Keratinocyte (primary cell): Measurements from ENCODE around the gene GNB1. TPM values are rescaled to one million over a fixed set of nuclear protein-coding genes. Genes with fewer than 3 reads are reported as not detected.

ENCODE experiments used
- DNase-seq: peaks from one replicate; pipeline ENCODE4 v3.0.0-alpha.2; 2011; ENCODE audit warnings: low read depth, missing footprints, low spot score
- FAIRE-seq: peaks from 2 replicates; lab custom pipeline; 2011; peaks lifted over from hg19 to GRCh38; lab: Jason Lieb, UNC
- H2AFZ ChIP-seq: 2 replicates; pipeline ENCODE4 v1.6.0; 2012; ENCODE audit warnings: low read length, control low read depth, inconsistent platforms; ENCODE audit not compliant: control insufficient read depth
- H3K27ac ChIP-seq: 2 replicates; pipeline ENCODE4 v1.5.1; 2011; ENCODE audit warnings: low read length; ENCODE audit not compliant: control insufficient read depth, insufficient read depth
- H3K27me3 ChIP-seq: 3 replicates; pipeline ENCODE4 v1.6.0; 2011; ENCODE audit warnings: low read length; ENCODE audit not compliant: control insufficient read depth, insufficient read depth; ENCODE audit errors: extremely low read depth
- H3K36me3 ChIP-seq, 2 experiments: 2 replicates in 1 of 2; 3 replicates in 1 of 2; pipeline ENCODE4 v1.5.1; 2011; ENCODE audit warnings: low read length in 2 of 2, mild to moderate bottlenecking in 1 of 2; ENCODE audit not compliant: control insufficient read depth in 2 of 2, insufficient read depth in 2 of 2; ENCODE audit errors: extremely low read depth in 1 of 2
- H3K4me1 ChIP-seq: 3 replicates; pipeline ENCODE4 v1.5.1; 2011; ENCODE audit warnings: low read length; ENCODE audit not compliant: control insufficient read depth, insufficient read depth; ENCODE audit errors: extremely low read depth
- H3K4me2 ChIP-seq: 3 replicates; pipeline ENCODE4 v1.6.0; 2011; ENCODE audit warnings: low read depth, low read length; ENCODE audit not compliant: control insufficient read depth, insufficient read depth; ENCODE audit errors: extremely low read depth
- H3K4me3 ChIP-seq, 3 experiments: fragments of 200-600 bp in 1 of 3; sonication (generic) in 1 of 3; 2 replicates in 2 of 3; 3 replicates in 1 of 3; pipeline ENCODE4 v1.5.1; 2011 to 2016; ENCODE audit warnings: low read length in 3 of 3, mild to moderate bottlenecking in 3 of 3, control low read depth in 2 of 3, inconsistent platforms in 1 of 3, low read depth in 1 of 3, mixed read lengths in 1 of 3, mixed run types in 1 of 3, moderate library complexity in 1 of 3; ENCODE audit not compliant: control insufficient read depth in 2 of 3, insufficient read depth in 2 of 3; ENCODE audit errors: extremely low read depth in 1 of 3
- H3K79me2 ChIP-seq: 2 replicates; pipeline ENCODE4 v1.6.0; 2012; ENCODE audit warnings: low read length; ENCODE audit not compliant: control insufficient read depth, insufficient read depth
- H3K9ac ChIP-seq: 3 replicates; pipeline ENCODE4 v1.6.0; 2011; ENCODE audit warnings: low read length; ENCODE audit not compliant: control insufficient read depth, insufficient read depth; ENCODE audit errors: extremely low read depth
- H3K9me1 ChIP-seq: 3 replicates; pipeline ENCODE4 v1.6.0; 2011; ENCODE audit warnings: low read length; ENCODE audit not compliant: control insufficient read depth, insufficient read depth; ENCODE audit errors: extremely low read depth
- H3K9me3 ChIP-seq: 2 replicates; pipeline ENCODE4 v1.5.1; 2012; ENCODE audit warnings: low read depth, low read length; ENCODE audit not compliant: control insufficient read depth
- H4K20me1 ChIP-seq: 3 replicates; pipeline ENCODE4 v1.6.0; 2011; ENCODE audit warnings: low read length; ENCODE audit not compliant: control insufficient read depth, insufficient read depth; ENCODE audit errors: extremely low read depth
- CTCF ChIP-seq, 3 experiments: IDR thresholded peaks in 1 of 3; conservative IDR thresholded peaks in 1 of 3; optimal IDR thresholded peaks in 1 of 3; 2 replicates in 2 of 3; 3 replicates in 1 of 3; pipeline versions ENCODE3 to v1.5.1; 2011; ENCODE audit warnings: low read length in 3 of 3, mild to moderate bottlenecking in 3 of 3, moderate library complexity in 2 of 3, control low read depth in 1 of 3, inconsistent platforms in 1 of 3; ENCODE audit not compliant: insufficient read depth in 2 of 3; ENCODE audit errors: extremely low read depth in 1 of 3
- EZH2 ChIP-seq: IDR thresholded peaks from one replicate; pipeline ENCODE4 v1.6.1; 2012; ENCODE audit warnings: inconsistent platforms, mild to moderate bottlenecking, low read length, moderate library complexity
- dilution Hi-C: fragments of 300-500 bp; cut with MboI; formaldehyde crosslinking; loops from one replicate; pipeline ENCODE4 v1.7.0; 2020; ENCODE audit warnings: low sequenced_read_pairs; ENCODE audit not compliant: extremely low pct_ligation_motif_present
- polyA plus RNA-seq, 5 experiments: library from polyadenylated mRNA; depleted of rRNA in 3 of 5; stranded (reverse) in 3 of 5; stranded (forward) in 1 of 5; unstranded in 1 of 5; fragments of >200 nt; gene quantifications; 1 replicate in 1 of 5; 2 replicates in 3 of 5; 3 replicates in 1 of 5; pipeline versions ENCODE4 v1.2.1 to v1.2.3, GENCODE V29; 2011 to 2012; ENCODE audit warnings: missing spikeins in 2 of 5, low read depth in 1 of 5, low replicate concordance in 1 of 5

GNB1 gene
- polyA plus RNA-seq, 1 donor (not counting 4 experiments of a cell fraction or from before 2014, with no cell fraction given), result 364 TPM

GRCh38 chr1:1809489-1809888 lies 81.4 kb downstream of the GNB1 start:
- no peak overlapping the region for H3K27ac ChIP-seq
- H3K27me3 ChIP-seq, result no peaks in the 10 kb centered on the region
- H3K79me2 ChIP-seq, result peaks cover 50% of the 10 kb centered on the region
- no peaks in the 10 kb centered on the region for H3K9me1 ChIP-seq
- FAIRE-seq (no peak), DNase-seq (no peak)
- dilution Hi-C loops, result no loop called here
- no peak overlapping the region for H2AFZ ChIP-seq
- H3K4me1 ChIP-seq, result no peaks in the 10 kb centered on the region
- no peaks in the 10 kb centered on the region for H3K9me3 ChIP-seq
- TF ChIP-seq EZH2, result no peak
- no peak for TF ChIP-seq CTCF (optimal IDR thresholded peaks at IDR 0.05 in 1 of 3, IDR thresholded peaks at IDR 0.05 in 1 of 3, conservative IDR thresholded peaks at IDR 0.05 in 1 of 3; ENCODE audit: extremely low read depth in 1 of 3, insufficient read depth in 2 of 3, low read length in 3 of 3)
- H4K20me1 ChIP-seq, result peaks cover 2% of the 10 kb centered on the region
- H3K36me3 ChIP-seq, result peaks cover 34 to 35% of the 10 kb centered on the region in 2 experiments
- H3K9ac ChIP-seq, result no peak overlapping the region
- no peak overlapping the region for H3K4me2 ChIP-seq
- no peak overlapping the region for H3K4me3 ChIP-seq

- H3K27ac ChIP-seq, result no peak overlapping the region
- H2AFZ ChIP-seq, result no peak overlapping the region
- no peak for DNase-seq
- no peak overlapping the region for H3K9ac ChIP-seq
- no peaks in the 10 kb centered on the region for H3K9me3 ChIP-seq
- H4K20me1 ChIP-seq, result no peaks in the 10 kb centered on the region
- H3K4me3 ChIP-seq, result no peak overlapping the region
- H3K36me3 ChIP-seq, result peaks cover 35 to 38% of the 10 kb centered on the region in 2 experiments
- FAIRE-seq, result no peak
- H3K79me2 ChIP-seq, result peaks cover 45% of the 10 kb centered on the region
- H3K4me1 ChIP-seq, result no peaks in the 10 kb centered on the region
- no peak overlapping the region for H3K4me2 ChIP-seq
- H3K27me3 ChIP-seq, result no peaks in the 10 kb centered on the region
- no peak for TF ChIP-seq EZH2
- TF ChIP-seq CTCF (optimal IDR thresholded peaks at IDR 0.05 in 1 of 3, IDR thresholded peaks at IDR 0.05 in 1 of 3, conservative IDR thresholded peaks at IDR 0.05 in 1 of 3; ENCODE audit: extremely low read depth in 1 of 3, insufficient read depth in 2 of 3, low read length in 3 of 3), result no peak
- dilution Hi-C loops, result no loop called here
- no peaks in the 10 kb centered on the region for H3K9me1 ChIP-seq
Measured at GRCh38 chr1:1808206-1808605, 82.7 kb downstream of the GNB1 start.
